PC-9 (cell line): ENCODE data around the gene CCDC107. TPM values are rescaled to one million over a fixed set of nuclear protein-coding genes. Genes with fewer than 3 reads are reported as not detected.

ENCODE experiments used
- BruUV-seq: library from RNA; stranded (reverse); fragments of 400-500 nt; replicated peaks from 2 replicates; lab custom pipeline; 2021; lab: Mats Ljungman, UMichigan
- CTCF ChIA-PET: fragments of 300-600 bp; sonication (Branson Sonifier 250); formaldehyde crosslinking; loops from one replicate; lab custom pipeline; 2022; ENCODE audit warnings: antibody characterized with exemption; lab: Charles Lee
- POLR2A ChIA-PET: fragments of 300-600 bp; sonication (Branson Sonifier 250); formaldehyde crosslinking; loops from one replicate; lab custom pipeline; 2022; ENCODE audit warnings: antibody characterized with exemption; ENCODE audit not compliant: unreplicated experiment; lab: Charles Lee
- DNase-seq, 2 experiments: peaks; one replicate each; pipeline versions ENCODE4 v3.0.0 to v3.0.0-alpha.2; 2015 to 2022; ENCODE audit warnings: mixed read lengths in 1 of 2
- H2AFZ ChIP-seq: fragments of 200-600 bp; sonication (generic); 2 replicates; pipeline ENCODE4 v1.8.1; 2017; ENCODE audit warnings: antibody characterized with exemption
- H3F3A ChIP-seq: fragments of 200-600 bp; sonication (generic); 2 replicates; pipeline ENCODE4 v1.8.1; 2017; ENCODE audit warnings: antibody characterized with exemption, mild to moderate bottlenecking, low read depth; ENCODE audit not compliant: insufficient read depth
- H3K27ac ChIP-seq: fragments of 200-600 bp; sonication (generic); 2 replicates; pipeline ENCODE4 v1.6.1; 2016; ENCODE audit warnings: mixed run types
- H3K27me3 ChIP-seq: fragments of 200-600 bp; sonication (generic); 2 replicates; pipeline ENCODE4 v1.6.1; 2016; ENCODE audit warnings: low read depth, mixed run types; ENCODE audit not compliant: insufficient read depth
- H3K36me3 ChIP-seq: fragments of 200-600 bp; sonication (generic); 2 replicates; pipeline ENCODE4 v1.6.1; 2016; ENCODE audit warnings: low read depth, mixed run types
- H3K4me1 ChIP-seq: fragments of 200-600 bp; sonication (generic); replicated peaks from 2 replicates; pipeline ENCODE4 v1.6.1; 2016; ENCODE audit warnings: mixed run types; ENCODE audit not compliant: insufficient read depth
- H3K4me2 ChIP-seq: fragments of 200-600 bp; sonication (generic); 2 replicates; pipeline ENCODE4 v1.6.1; 2017; ENCODE audit warnings: mixed run types
- H3K4me3 ChIP-seq: fragments of 200-600 bp; sonication (generic); 2 replicates; pipeline ENCODE4 v1.6.1; 2016; ENCODE audit warnings: mixed run types
- H3K79me2 ChIP-seq: fragments of 200-600 bp; sonication (generic); 2 replicates; pipeline ENCODE4 v1.6.1; 2017; ENCODE audit warnings: low read depth, mixed run types
- H3K9me2 ChIP-seq: fragments of 200-600 bp; sonication (generic); 2 replicates; pipeline ENCODE4 v1.8.1; 2017; ENCODE audit warnings: mild to moderate bottlenecking; ENCODE audit not compliant: insufficient read depth
- H3K9me3 ChIP-seq: fragments of 200-600 bp; sonication (generic); 2 replicates; pipeline ENCODE4 v1.8.1; 2016; ENCODE audit warnings: low read depth; ENCODE audit not compliant: insufficient read depth
- H4K20me1 ChIP-seq: fragments of 200-600 bp; sonication (generic); 2 replicates; pipeline ENCODE4 v1.8.1; 2017; ENCODE audit not compliant: insufficient read depth
- CTCF ChIP-seq: fragments of 200-600 bp; sonication (generic); conservative IDR thresholded peaks from 2 replicates; pipeline ENCODE4 v1.6.1; 2017; ENCODE audit warnings: mixed run types, antibody characterized with exemption, mild to moderate bottlenecking, moderate library complexity
- EZH2 ChIP-seq: fragments of 200-600 bp; sonication (generic); IDR thresholded peaks from 2 replicates; pipeline ENCODE4 v1.8.0; 2017; ENCODE audit warnings: antibody characterized with exemption, low read depth
- intact Hi-C: fragments of 100-400 bp; cut with micrococcal nuclease; formaldehyde crosslinking; loops from one replicate; pipeline ENCODE4 v1.10.0; 2022; ENCODE audit not compliant: unreplicated experiment
- total RNA-seq: library from RNA; stranded (reverse); gene quantifications from 2 replicates; pipeline ENCODE4 v1.2.3, GENCODE V29; 2021

The CCDC107 gene
- total RNA-seq, 1 experiment from 2014 or later, result 6.9 TPM

GRCh38 chr9:35700031-35700430 lies 41.9 kb downstream of the CCDC107 start:
- CTCF ChIA-PET, result no interaction called here
- H3K27ac ChIP-seq, result no peak overlapping the region
- no peak overlapping the region for H2AFZ ChIP-seq
- no peaks in the 10 kb centered on the region for H3K27me3 ChIP-seq
- intact Hi-C loops, result no loop called here
- no peaks in the 10 kb centered on the region for H3K9me2 ChIP-seq
- H3K36me3 ChIP-seq, result no peaks in the 10 kb centered on the region
- POLR2A ChIA-PET, result no interaction called here
- H3K9me3 ChIP-seq, result no peaks in the 10 kb centered on the region
- no peaks in the 10 kb centered on the region for H4K20me1 ChIP-seq
- H3K4me1 ChIP-seq, result no peaks in the 10 kb centered on the region
- H3F3A ChIP-seq, result no peaks in the 10 kb centered on the region
- no peak for TF ChIP-seq EZH2
- no peak for TF ChIP-seq CTCF
- H3K4me3 ChIP-seq, result no peak overlapping the region
- H3K4me2 ChIP-seq, result no peak overlapping the region
- no TSS peak for BruUV-seq
- no peak for DNase-seq
- no peaks in the 10 kb centered on the region for H3K79me2 ChIP-seq

- H3K9me3 ChIP-seq, result no peaks in the 10 kb centered on the region
- POLR2A ChIA-PET, result no interaction called here
- H3K27me3 ChIP-seq, result no peaks in the 10 kb centered on the region
- no peaks in the 10 kb centered on the region for H3K79me2 ChIP-seq
- H3K36me3 ChIP-seq, result no peaks in the 10 kb centered on the region
- no peak overlapping the region for H2AFZ ChIP-seq
- intact Hi-C loops, result no loop called here
- DNase-seq, result no peak
- no TSS peak for BruUV-seq
- CTCF ChIA-PET, result no interaction called here
- H3K4me3 ChIP-seq, result no peak overlapping the region
- no peaks in the 10 kb centered on the region for H3K4me1 ChIP-seq
- H3K9me2 ChIP-seq, result no peaks in the 10 kb centered on the region
- H4K20me1 ChIP-seq, result no peaks in the 10 kb centered on the region
- TF ChIP-seq EZH2, result no peak
- TF ChIP-seq CTCF, result no peak
- H3K27ac ChIP-seq, result no peak overlapping the region
- no peak overlapping the region for H3K4me2 ChIP-seq
- no peaks in the 10 kb centered on the region for H3F3A ChIP-seq
Measured at GRCh38 chr9:35700942-35701341, 42.9 kb downstream of the CCDC107 start.

- Histone ChIP-seq H3K4me3 (no peak overlapping the region), H3K9me2 (no peaks in the 10 kb centered on the region), H3K79me2 (no peaks in the 10 kb centered on the region), H2AFZ (no peak overlapping the region), H3K36me3 (no peaks in the 10 kb centered on the region), H3K4me1 (no peaks in the 10 kb centered on the region), H3K9me3 (no peaks in the 10 kb centered on the region), H3F3A (no peaks in the 10 kb centered on the region), H3K27ac (no peak overlapping the region), H3K4me2 (no peak overlapping the region), H3K27me3 (no peaks in the 10 kb centered on the region), H4K20me1 (no peaks in the 10 kb centered on the region)
- ChIA-PET CTCF (no interaction called here), POLR2A (no interaction called here)
- TF ChIP-seq CTCF (no peak), EZH2 (no peak)
- intact Hi-C loops, result no loop called here
- DNase-seq, result no peak
- BruUV-seq, result no TSS peak
Measured at GRCh38 chr9:35702696-35703095, 44.6 kb downstream of the CCDC107 start.
